HG03135 (cell line): Measurements from ENCODE around the gene SRGAP2C.
"Not testable (repeated sequence)": the region's sequence is repeated elsewhere in the genome, so short reads cannot be mapped to it uniquely, and the experiment has no call there.

Experiments used
- ATAC-seq: cut with Tn5 transposase; IDR thresholded peaks from one replicate; pipeline ENCODE4 v1.9.1; 2021; ENCODE audit warnings: mild to moderate bottlenecking, moderate library complexity; ENCODE audit not compliant: unreplicated experiment

SRGAP2C gene

GRCh38 chr1:121368910-121369309 is 184.1 kb downstream of the SRGAP2C start:
- not testable (repeated sequence) for ATAC-seq

DNA sequence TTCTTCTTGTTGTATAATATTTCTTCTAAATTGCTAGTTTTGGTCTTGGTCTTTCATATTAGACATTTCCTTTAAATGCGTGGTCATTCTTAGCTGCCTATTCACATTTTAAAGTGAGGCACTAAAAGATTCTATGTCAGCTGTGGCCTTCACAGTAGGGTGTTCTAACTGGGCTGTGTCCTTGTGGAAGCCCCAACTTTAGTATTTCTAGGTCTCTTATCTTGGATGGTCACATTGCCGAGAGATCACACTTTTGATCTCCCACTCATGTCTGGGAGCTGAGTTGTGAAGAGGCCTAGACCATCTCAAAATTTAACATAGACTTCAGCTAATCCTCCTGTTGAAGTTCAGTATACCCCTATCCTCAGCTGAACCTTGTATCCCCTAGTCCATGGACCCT is 185.2 kb downstream of the SRGAP2C start:
- ATAC-seq, result not testable (repeated sequence)

- ATAC-seq, result not testable (repeated sequence)
These were observed 190.1 kb downstream of the SRGAP2C start for GRCh38 chr1:121374851-121375367.

- not testable (repeated sequence) for ATAC-seq
These were observed 192.2 kb downstream of the SRGAP2C start for GRCh38 chr1:121376986-121377385.

GRCh38 chr1:121378757-121379156 is 194.0 kb downstream of the SRGAP2C start:
- not testable (repeated sequence) for ATAC-seq

- ATAC-seq, result not testable (repeated sequence)
These were observed 200.0 kb downstream of the SRGAP2C start for GRCh38 chr1:121384754-121385153.

GRCh38 chr1:121385162-121385561 is 200.4 kb downstream of the SRGAP2C start:
- ATAC-seq, result not testable (repeated sequence)

DNA sequence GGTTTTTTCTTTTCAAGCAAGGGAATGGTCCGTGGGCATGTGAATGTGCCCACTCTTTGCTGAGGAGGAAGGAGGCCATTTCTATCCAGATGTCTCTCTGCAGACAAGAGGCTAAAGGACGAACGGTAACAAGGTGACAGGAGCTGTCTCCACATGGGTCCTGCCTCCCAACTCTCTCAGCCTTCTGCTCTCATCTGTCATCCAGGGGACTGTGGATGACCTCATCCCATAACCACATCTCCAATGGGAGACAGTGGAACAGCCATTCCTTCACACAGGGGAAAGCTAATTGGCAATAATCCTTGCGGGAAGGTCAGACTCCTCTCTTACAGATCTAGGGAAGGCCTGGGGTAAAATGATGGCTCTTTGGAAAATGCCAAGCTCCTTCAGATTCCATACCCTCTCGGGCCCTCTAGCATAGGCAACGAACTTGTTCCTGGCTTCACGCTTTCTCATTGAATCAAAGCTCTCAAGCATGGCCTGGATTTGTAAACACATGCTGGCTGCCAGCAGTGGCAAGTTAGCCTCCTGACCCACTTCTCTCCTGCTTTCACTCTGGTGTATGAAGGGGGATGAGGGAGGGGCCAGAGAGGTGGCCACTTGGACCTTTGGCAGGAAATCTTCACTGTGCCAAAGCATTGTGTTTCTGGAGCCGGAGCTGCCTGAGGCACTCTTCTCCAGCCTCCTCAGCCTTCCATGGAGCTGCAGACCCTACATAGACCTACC is 201.0 kb downstream of the SRGAP2C start:
- ATAC-seq, result not testable (repeated sequence)

GRCh38 chr1:121386319-121386948 is 201.7 kb downstream of the SRGAP2C start:
- ATAC-seq, result not testable (repeated sequence)

- ATAC-seq, result not testable (repeated sequence)
These were observed 205.3 kb downstream of the SRGAP2C start for GRCh38 chr1:121389895-121390560.

DNA sequence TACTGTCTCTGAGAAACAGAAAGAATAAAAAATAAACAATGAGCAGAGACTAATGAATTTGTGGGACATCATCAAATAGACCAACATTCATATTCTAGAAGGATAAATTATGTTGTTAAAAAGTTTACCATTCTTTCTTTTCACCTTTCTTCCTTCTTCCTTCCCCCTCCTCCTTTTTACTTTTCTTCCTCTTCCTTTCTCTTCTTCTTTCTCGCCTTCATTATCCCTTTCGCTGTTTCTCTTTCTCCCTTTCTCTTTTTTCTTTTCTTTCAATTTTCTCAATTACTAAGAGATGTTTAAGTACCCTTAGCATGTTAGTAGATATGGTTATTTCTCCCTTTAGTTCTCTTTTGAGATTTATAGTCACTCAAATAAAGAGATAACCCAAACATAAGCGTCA is 207.4 kb downstream of the SRGAP2C start:
- not testable (repeated sequence) for ATAC-seq

DNA sequence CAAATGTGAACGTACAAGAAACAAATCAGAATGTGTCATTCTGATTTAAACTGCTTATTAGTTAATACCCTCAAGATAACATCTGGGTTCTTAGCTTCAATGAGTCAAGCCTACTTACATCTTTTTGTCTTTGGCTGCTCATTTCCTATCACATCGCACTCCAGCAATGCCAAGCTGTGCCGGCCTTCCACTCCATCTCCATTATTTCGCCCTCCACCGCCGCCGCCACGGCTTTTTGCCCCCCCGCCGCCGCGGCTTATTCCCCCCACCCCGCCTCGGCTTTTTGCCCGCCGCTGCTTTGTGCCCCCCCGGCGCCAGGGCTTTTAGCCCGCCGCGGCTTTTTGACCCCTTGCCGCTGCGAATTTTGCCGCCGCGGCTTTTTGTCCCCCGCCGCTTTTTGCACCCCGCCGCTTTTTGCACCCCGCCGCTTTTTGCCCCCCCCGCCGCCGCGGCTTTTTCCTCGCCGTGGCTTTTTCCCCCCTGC is 211.0 kb downstream of the SRGAP2C start:
- ATAC-seq, result not testable (repeated sequence)

DNA sequence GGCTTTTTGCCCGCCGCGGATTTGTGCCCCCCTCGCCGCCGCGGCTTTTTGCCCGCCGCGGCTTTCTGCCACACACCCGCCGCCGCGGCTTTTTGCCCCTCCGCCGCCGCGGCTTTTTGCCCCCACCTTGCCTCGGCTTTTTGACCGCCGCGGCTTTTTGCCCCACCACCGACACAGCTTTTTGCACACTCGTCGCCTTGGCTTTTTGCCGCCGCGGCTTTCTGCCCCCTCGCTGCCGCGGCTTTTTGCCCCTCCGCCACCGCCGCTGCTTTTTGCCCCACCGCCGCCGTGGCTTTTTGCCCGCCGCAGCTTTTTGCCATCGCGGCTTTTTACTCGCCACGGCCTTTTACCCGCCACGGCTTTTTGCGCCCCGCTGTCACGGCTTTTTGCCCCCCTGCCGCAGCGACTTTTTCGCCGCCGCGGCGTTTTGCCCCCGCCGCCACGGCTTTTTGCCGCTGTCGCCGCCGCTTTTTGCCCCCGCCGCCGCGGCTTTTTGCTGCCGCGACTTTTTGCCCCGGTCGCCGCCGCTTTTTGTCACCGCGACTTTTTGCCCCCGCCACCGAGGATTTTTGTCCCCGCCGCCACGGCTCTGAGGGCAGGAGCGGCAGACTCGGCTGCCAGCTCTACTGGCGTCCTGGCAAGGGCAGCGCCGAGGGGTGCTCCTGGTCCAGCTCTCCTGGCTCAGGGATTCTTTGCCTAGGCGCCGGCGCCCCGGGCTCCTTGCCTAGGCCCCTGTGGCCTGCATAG is 211.7 kb downstream of the SRGAP2C start:
- ATAC-seq, result not testable (repeated sequence)

GRCh38 chr1:121397101-121397500 is 212.3 kb downstream of the SRGAP2C start:
- not testable (repeated sequence) for ATAC-seq

- ATAC-seq, result not testable (repeated sequence)
These were observed 214.4 kb downstream of the SRGAP2C start for GRCh38 chr1:121399193-121399592.

DNA sequence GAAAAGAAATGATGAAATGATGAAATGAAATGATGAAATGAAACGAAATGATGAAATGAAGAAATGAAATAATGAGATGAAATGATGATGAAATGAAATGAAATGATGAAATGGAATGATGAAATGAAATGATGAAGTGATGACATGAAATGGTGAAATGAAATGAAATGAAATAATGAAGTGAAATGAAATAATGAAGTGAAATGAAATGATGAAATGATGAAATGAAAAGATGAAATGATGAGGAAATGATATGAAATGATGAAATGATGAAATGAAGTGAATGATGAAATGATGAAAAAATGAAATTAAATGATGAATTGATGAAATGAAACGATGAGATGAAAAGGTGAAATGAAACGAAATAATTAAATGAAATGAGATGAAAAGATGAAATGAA is 215.3 kb downstream of the SRGAP2C start:
- not testable (repeated sequence) for ATAC-seq

GRCh38 chr1:121400541-121401310 is 216.0 kb downstream of the SRGAP2C start:
- not testable (repeated sequence) for ATAC-seq

GRCh38 chr1:121401375-121401955 is 216.7 kb downstream of the SRGAP2C start:
- ATAC-seq, result not testable (repeated sequence)

- ATAC-seq, result not testable (repeated sequence)
These were observed 218.5 kb downstream of the SRGAP2C start for GRCh38 chr1:121403254-121403653.
